ENCODE results near the gene SPTBN1.

DNA sequence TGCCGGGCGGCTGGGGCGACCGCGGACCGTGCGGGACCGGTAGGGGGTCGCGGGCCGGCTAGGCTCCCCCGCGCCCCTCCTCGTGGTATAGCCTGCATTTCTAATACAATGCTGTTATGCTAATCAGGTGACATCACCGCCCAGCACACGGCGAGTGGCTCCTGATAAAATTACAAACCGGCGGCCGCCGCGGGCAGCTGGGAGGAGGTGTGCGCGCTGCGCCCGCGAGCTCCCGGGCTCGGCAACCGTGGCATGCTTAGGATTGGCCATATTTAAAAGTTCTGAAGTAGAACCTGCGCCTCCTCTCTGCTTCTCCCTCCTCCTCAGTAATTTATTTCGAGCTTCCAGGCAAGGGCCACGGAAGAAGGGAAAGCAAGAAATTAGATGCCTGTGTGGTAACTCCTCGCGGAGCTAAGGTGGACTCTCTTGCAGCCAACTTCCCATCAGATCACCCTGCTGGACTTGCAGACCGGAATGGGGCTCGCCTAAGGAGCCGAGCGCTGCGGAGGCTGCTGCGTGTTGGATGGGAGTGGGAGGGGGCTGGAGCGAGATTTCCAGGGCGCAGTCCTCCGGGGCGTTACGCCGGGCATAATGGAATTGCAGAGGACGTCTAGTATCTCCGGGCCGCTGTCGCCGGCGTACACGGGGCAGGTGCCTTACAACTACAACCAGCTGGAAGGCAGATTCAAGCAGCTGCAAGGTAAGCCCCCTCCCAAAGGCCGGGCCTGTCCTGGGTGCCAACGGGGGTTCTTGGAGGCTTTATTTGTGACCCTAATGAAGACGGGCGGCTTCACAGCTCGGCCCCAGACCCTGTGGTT lies 102.3 kb downstream of the SPTBN1 start:
- TF ChIP-seq, protein P1, sequence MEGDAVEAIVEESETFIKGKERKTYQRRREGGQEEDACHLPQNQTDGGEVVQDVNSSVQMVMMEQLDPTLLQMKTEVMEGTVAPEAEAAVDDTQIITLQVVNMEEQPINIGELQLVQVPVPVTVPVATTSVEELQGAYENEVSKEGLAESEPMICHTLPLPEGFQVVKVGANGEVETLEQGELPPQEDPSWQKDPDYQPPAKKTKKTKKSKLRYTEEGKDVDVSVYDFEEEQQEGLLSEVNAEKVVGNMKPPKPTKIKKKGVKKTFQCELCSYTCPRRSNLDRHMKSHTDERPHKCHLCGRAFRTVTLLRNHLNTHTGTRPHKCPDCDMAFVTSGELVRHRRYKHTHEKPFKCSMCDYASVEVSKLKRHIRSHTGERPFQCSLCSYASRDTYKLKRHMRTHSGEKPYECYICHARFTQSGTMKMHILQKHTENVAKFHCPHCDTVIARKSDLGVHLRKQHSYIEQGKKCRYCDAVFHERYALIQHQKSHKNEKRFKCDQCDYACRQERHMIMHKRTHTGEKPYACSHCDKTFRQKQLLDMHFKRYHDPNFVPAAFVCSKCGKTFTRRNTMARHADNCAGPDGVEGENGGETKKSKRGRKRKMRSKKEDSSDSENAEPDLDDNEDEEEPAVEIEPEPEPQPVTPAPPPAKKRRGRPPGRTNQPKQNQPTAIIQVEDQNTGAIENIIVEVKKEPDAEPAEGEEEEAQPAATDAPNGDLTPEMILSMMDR (IDR thresholded peaks at IDR 0.05; ENCODE audit: low read depth, low read length) = no peak
- TF ChIP-seq POLR2A (IDR thresholded peaks at IDR 0.05; ENCODE audit: extremely low read depth, insufficient read length) = peak; percentile 52
- TF ChIP-seq, protein P2, sequence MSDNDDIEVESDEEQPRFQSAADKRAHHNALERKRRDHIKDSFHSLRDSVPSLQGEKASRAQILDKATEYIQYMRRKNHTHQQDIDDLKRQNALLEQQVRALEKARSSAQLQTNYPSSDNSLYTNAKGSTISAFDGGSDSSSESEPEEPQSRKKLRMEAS (IDR thresholded peaks at IDR 0.05; ENCODE audit: low read depth, low read length) = peak; percentile 72
